Measurements from ENCODE around the gene CD9. TPM values are rescaled to one million over a fixed set of nuclear protein-coding genes. Genes with fewer than 3 reads are reported as not detected.

The CD9 gene
- total RNA-seq, result 119 and 165 TPM in 2 replicates

GRCh38 chr12:6200256-6201212, at the start of gene CD9:
CD9 (plus strand) TSS chr12:6200400; CDS start chr12:6200500, 100 bp downstream.

Other genes with a start within 250 kb of the CD9 start
- gene VWF, start 75.7 kb upstream of the CD9 start, total RNA-seq, result under 0.01 and 0.25 TPM in 2 replicates
- 0.65 and 1.3 TPM in 2 replicates for gene PLEKHG6, start 110.3 kb downstream of the CD9 start, total RNA-seq
- 219 and 360 TPM in 2 replicates for gene TNFRSF1A, start 141.7 kb downstream of the CD9 start, total RNA-seq
- 5.9 and 63.5 TPM in 2 replicates for gene SCNN1A, start 175.2 kb downstream of the CD9 start, total RNA-seq
- 89.3 and 169 TPM in 2 replicates for gene LTBR, start 183.8 kb downstream of the CD9 start, total RNA-seq
- 0.51 TPM in 1 of 2 replicates, not detected in the other for gene CD27, start 244.6 kb downstream of the CD9 start, total RNA-seq